CD4-positive, alpha-beta T cell treated with Interleukin-15 for 4 hours (primary cell): ENCODE measurements around the gene PLAGL1.

Source experiments
- DNase-seq: peaks from one replicate; pipeline ENCODE4 v3.0.0-alpha.2; 2020; ENCODE audit warnings: low spot score

The PLAGL1 gene

DNA sequence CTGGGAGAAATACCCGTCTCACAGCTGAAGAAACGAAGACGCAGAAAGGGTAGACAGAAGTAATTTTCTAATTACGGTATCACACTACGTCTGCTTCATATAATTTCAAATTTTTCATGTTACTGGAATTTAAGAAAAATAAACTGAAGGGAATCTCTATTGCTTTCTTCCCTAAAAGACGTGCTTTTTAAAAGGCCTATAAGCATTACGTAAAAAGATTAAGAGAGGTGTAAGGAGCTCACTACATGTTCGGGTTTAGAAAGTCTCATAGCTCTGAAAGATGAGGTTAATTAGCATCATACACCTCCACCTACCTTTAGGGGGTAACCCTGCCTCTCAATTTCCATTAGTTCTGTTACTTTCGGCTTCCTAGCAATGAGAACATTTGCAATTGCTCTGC lies 787 bp upstream of the PLAGL1 start:
- DNase-seq, result no peak

DNA sequence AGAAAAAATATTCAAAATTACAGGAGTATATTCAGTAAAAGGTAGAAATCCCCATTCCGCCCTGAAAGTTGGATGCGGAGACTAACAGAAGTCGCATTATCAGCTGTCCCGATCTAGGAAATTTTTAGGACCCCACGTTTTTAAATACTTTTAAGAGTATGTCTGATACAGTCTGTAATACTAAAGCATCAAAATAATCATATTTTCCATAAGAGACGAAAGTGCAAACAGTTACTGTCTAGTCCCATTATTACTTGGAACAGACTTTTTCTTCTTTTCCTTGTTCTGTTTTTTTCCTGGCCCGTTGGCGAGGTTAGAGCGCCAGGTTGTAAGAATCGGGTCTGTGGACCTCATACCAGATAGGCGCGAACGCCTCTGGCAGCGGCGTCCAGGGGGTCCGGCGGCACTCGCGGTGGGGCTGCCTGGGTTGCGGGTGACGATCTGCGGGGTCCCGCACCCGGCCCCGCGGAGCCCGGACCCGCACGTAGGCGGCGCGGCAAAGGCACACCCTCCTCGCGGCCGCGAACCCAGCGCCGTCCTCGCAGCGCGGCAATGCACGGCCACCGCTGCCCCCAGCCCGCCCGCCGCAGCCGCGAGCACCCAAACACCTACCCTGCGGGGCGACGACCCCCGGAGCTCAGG lies 460 bp downstream of the PLAGL1 start:
- DNase-seq, result no peak

DNA sequence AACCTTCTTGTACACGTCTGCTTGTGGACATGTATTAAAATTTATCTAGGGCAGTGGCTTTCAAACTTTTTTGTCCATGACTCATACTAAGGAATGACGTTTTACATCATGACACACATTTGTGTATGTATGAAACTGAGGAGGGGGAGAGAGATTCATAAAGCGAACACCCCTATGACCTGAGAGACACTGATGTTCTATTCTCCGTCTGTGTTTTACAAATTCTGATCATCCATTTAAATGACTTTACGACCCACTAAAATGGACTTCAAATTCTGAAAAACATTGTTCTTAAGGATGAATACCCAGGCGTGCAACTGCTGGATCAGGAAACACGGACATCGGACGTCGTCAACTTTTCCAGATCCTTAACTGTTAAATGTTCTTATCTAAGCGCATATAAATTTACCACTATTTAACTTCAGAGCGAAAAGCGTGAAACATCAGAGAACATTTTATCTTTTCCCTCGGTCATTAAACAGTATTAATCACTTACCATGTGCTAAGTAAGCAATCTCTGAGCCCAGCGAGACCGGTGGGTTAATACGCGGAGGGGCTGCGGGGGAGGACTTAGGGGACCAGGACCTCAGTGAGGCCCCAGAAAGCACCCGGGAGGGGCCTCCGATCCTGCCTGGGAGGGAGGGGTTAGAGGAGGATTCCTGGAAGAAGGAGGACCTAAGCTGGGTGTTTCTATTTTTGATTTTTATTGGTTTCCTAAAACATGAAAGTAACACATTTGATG lies 1.2 kb downstream of the PLAGL1 start:
- no peak for DNase-seq

DNA sequence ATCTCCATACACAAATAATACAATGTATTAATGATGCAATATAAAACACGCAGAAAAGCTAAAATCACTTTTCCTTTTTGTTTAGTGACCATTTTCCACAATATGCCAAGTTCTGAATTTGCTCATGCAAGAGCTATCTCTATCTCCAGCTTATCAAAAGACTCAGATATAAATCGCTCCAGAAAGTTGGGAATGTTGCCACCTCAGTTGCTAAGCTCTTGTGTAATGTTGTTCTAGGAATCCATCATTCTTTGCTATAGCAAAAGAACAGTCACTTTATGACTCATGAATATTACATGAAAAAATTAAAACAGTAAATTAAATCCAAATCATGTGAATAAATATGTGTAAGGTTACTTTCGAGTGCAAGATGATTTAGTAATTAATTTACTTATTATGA lies 8.7 kb downstream of the PLAGL1 start:
- no peak for DNase-seq

DNA sequence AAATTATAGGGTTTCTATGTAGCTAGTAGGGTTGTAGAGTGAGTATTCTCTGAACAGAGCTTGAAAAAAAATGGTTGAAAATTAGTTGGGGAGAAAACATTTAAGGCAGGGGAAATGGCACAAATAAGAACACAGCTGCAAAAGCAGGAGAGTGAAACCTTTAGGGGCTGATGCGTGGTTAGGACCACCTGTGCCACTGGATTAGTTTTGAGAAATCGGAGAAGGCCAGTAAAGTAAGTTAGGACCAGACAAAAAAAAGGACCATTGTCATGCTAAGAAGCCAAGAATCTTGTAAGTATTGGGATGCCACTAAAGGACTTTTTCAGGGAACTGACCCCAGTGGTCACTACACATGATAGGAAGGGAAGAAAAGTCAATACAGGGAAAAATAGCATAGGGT lies 9.4 kb downstream of the PLAGL1 start:
- DNase-seq, result no peak

DNA sequence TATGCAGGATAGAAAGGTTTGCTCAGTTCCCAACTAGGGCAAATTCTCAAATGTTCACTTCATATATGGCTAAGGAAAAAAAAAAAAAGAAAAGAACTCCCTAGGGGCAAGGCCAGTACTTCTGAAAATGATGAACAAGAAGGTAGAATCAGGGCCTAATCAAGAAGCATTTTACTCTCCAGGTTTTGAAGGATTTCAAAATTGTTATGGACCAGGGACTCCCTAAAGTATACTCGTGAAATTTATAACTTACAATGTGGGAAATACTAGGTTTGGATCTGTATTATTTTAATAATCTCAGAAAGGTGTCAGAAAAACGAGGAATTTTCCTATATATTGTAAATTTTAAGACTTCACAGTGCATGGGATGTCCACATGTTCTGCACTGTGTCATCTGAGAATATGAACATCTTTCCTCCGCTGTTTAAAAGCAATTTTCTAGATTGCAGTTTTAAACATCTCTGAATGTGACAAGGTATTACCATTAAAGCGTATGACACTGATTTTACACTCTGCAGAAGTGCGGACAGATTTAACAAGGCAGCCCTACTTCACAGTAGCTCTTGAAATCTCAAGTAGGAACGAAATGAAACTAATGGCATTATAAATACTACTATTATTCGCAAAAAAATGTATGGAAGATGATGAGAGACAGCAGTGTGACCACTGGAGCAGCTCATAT lies 14.0 kb downstream of the PLAGL1 start:
- no peak for DNase-seq

DNA sequence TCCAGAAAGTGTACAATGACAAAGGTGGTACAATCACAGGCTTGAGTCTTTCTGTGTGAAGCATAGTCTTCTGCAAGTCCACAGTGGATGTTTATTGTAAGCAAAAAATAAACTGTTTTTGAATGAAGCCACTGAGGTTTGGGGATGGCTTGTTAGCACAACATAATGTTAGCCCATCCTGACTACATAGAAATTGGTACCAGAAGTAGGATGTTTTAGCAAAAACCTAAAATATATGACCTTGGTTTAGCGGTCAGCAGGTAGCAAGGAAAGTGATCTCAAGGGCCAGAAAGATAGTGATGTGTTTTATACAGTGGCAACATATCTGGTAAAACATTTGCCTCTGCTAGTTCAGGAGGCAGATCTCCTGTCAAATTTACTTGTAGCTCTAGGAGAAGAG lies 15.8 kb downstream of the PLAGL1 start:
- no peak for DNase-seq

DNA sequence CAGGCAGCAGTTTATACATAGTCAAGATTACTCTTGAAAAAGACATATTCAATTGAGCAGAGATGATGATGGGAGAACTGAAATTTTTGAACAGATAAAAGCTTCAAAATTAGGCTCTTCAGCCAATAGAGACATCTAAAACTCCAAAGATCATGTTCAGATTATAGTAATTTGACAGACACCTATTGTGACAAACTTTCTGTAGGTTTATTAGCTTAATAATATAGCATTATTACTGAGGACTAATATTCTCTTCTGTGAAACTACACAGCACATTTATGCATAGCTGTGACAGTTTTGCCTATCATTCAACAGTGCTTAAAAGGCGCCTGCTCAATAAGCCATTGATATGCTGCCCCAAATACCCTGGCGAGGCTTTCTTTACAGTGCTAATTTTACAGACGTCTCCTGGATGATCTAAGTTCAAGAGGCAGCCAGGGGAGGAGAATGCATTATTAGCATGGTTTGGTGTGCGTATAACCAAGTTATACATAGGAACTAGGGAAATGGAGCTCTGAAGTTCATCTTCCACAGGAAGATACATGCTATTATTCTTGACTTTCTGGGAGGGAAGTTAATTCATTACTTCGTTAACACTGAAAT lies 21.5 kb downstream of the PLAGL1 start:
- DNase-seq, result no peak

DNA sequence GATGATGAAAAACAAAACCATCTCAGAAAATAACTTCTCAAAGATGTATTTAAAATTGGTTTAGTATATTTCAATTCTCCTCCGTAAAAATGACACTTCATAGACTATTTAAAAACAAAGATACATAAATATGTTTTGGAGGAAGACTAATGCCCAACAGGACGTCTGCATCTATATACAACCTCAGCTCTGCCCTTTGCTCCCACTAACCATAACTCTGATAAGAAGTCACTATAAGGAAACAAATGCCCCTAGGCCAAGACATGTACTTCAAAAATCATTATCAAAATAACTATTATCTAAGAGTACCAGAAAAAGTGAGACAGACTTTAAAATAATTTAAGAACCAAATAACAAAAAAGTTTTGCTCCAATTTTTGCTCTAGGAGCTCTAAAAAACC lies 23.4 kb downstream of the PLAGL1 start:
- DNase-seq, result no peak

DNA sequence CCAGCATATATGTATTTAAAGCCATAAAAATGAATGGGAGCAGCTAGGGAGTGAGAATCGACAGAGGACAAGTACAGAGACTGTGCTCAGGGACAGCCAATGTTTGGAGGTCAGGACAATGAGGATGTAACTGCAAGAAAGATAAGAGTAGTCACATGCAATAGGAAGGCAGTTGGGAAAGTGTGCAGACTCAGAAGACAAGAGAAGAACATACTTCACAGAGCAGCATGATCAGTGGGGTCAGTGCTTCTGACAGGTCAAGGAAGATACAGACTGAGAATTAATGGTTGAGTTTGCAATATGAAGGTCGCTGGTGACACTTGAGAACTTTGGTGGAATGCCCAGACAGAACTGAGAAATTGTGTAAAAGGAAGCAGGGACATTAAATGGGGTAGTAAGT lies 25.1 kb downstream of the PLAGL1 start:
- no peak for DNase-seq

DNA sequence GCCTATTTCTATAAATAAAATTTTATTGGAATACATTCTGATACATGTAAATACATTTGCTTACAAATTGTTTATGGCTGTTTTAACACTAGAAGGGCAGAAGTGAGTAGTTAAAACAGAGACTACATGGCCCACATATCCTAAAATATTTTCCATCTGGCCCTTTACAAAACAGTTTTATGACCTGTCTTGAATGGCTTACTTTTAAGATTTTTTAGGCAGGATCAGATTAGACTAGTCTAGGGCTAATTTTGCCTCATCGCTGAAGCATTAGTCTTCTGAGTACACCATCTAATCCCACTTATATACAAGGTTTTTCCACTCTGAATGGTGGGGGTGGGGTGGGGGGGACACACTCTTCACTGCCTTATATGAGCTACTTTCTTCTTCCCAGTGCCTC lies 27.1 kb downstream of the PLAGL1 start:
- no peak for DNase-seq

DNA sequence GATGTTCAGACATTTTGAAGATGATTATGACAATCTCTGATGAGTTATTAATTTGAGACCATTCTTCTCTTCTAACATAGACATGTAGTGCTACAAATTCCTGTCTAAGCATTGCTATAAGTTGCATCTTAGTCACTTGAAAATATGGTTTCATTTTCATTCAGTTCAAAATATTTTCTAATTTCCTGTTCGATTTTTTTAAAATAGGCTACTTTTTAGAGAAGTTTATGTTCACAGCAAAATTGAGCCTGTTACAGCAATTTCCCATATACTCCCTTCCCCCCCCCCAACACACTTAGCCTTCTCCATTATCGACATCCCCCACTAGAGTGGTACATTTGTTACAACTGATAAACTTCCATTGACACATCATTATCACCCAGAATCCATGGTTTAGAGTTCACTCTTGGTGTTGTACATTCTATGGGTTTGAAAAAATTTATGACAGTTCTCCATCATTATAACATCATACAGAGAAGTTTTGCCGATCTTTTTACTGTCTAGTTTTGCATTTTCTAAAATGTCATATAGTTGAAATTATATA lies 31.2 kb downstream of the PLAGL1 start:
- DNase-seq, result no peak

DNA sequence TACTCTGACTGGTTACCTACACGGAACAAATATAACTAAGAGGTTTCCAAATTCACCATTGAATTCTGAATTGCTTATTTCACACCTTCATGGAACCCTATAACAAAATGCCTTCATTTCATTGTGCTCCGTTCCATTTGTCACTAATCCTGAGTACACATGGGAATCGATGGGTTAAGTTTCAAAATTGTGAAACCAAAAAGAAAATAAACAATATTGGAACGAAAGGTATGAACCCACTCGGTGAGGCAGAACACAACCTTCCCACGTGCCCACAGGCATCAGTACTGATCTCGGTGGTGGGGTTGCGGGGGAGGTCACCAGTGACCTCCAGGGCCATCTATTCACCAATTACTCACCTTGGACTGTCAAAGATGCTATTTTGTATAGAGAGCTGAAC lies 34.0 kb downstream of the PLAGL1 start:
- DNase-seq, result no peak

DNA sequence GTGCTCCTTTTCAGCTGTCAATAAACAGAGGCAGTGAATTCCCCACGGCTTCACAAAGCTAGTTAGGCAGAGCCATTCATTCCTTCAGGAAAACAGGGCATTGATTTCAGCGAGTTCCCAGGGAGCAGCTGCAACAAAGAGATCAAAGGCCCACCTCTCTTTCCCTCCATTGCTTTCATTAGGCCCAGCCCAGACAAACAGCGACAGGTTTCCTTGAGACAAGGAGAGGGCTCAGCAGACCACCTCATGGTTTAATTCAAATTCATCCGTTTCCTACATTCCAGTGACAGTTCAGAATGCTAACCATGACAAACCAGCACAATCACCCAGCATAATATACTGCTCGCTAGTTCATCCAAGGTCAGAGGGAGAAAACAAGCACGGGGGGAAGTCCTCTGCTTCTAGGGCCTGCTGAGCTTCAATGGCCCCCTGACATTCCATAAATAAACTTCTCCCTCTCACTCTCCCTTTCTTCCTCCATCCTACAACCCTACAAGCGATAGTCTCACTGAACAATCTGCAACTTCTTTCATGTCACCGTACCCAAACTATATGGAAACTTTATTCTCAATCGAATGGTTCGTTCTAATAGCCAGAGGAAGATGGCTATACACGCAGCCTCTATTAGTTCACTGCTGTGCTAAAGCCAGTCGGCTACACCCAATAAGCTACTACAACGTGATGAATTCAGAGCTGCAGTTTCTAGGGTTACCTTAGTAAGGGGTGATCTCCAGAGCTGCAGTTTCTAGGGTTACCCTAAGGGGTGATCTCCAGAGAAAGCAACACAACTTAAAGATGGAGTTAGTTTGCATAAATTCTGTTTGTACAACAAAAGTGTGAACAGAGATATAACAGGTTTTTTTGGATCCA lies 34.7 kb downstream of the PLAGL1 start:
- no peak for DNase-seq

DNA sequence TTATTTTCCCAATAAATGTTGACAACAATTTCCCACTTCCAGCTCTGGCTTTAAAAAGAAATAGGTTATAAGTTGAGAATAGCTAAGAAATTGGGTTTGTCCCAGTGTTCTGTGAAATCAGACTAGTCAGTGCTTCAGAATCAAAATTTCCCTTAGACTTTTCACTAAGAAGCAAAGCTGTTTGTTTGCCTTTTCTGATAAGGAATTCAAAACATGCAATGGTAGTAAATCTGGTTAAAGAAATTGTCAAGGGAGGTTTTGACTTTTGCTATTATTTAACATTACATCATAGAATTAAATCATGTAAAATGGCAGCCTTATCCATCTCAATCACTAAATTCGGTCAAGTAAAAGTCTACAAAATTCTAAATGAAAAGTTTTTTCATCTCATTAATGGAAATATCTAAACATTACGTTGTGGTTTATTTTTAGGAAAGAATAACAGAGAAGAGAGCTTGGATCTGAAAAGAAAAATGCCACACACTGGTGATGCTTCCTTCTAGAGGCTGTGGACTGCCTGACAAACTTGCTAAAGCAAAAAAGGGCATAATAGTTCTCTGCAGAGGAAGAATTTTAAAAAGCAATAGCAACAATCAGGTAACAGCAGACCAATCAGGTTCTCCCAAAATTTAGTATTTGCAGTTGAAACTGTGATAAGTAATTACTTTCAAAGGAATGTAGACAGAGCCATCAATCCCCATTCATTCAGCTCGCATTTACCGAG lies 36.4 kb downstream of the PLAGL1 start:
- DNase-seq, result no peak

DNA sequence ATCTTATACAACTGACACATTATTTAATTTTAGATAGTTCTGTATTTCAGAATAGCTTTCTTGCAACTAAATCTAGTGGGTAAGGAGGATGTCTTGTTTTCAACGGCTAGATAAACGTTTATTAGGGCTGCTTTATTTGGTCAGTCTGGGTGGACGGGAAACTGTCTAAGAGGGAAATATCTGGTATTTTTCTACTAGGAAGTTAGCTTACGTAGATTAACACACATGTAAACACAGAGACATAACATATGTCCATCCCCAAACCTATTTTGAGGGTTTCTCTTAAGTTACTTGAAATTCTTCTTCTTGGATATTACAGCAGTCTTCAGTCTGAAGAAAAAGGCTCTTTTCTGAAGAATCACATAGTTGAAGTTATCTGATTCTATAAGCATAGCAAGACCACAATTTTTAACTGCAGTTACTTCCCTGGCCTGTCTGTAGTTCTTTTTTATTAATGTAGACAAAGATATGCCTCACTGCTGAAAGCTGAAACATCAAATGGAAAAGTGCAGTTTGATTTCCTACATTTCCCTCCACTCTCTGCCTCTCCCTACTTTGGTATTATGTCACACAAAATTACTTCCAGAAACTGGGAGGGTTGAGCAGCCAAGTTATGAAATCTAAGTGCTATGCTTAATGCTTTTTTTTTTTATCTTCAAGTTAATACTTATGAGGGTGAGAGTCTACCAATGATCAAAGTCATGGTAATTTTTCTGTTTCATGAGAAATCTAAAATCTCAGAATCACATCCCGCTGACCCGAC lies 37.4 kb downstream of the PLAGL1 start:
- no peak for DNase-seq

DNA sequence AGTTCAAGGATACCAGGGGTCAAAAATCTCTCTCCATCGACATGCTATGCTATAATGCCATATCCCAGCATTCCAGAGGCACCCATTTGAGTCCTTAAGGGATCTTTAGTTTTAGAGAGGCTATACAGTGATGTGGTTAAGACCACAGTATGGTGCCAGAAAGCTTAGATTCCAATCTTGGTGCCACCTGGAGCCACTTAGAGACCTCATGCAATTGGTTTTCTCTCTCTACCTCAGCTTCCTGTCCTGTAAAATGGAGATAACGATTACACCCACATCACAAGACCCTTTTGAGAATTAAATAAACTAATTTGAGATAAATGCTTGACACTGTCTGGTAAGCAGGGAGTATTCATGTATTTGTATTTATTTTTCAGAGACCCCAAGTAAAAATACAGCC lies 39.0 kb downstream of the PLAGL1 start:
- no peak for DNase-seq

DNA sequence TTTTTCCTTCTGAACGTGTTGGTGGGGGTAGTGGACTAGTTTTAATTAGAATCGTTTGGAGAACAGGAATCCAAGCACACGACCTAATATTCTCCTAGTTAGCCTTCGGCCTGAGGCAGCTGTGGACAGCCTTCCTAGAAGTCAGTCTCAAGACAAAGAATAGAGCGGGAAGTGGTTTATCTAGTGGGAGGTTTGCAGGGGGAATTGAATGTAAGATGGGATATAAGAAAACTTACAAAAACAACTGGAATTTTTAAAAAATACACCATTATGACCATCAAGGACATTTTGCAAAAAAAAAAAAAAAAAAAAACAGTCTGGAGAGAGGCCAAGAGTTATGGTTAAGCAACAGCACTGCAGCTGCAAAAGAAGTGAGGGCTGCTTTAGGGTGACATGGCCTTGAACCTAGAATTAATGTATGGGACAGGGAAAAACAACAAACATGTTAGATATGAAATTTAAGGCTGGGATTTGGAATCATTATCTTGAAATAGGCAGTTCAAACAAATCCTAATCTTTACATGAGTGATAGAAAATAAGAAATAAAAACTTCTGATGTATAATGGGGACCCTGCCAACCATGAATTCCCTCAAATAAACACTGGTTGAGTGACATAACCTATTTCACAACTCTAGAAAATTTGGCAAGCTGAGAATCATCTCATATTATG lies 40.2 kb downstream of the PLAGL1 start:
- DNase-seq, result no peak

DNA sequence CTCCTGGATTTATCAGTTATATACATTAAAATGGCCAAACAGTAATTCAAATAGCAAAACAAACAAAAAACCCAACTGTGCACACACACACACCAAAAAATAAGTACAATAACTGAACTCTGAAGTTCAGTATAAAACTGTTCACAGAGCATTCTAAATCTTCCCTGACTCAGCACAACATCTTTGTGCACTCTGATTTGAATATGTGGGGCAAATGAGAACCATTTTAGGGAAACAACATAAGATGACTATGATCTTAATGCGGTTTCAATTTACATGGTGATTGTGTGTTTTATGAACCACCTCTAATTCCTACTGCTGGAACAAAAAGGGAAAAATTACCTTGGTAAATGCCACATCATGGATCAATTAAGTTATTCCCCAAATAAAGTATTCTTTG lies 41.7 kb downstream of the PLAGL1 start:
- DNase-seq, result no peak
